ENCODE data around the gene EPAS1. TPM values are rescaled to one million over a fixed set of nuclear protein-coding genes. Genes with fewer than 3 reads are reported as not detected.

The EPAS1 gene
- total RNA-seq, 1 experiment from 2014 or later, result 106 TPM

DNA sequence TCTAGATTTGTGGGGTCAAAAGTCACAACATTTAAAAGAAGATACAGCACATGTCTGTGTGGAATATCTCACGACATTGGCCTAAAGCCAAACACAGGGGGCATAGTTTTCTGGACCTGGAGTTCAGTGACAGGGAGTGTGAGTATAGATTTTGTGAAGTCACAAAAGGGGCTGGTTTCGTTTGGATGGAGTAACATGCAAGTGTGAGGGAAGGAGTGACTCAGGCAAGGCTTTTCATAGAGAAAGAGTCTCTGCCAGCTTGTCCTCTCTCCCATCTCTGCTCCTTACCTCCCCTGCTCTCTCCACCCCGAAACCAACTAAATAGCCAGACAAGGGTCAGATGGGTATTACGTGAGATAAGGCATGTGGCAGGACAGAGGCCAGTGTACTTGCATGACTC, 3.7 kb upstream of the EPAS1 start:
- Histone ChIP-seq H3K27ac (ENCODE audit: low read length) (no peak overlapping the region), H3K4me1 (ENCODE audit: control insufficient read depth, insufficient read depth, low read length) (no peaks in the 10 kb centered on the region), H3K27me3 (ENCODE audit: control insufficient read depth, insufficient read depth, low read length) (no peaks in the 10 kb centered on the region), H3K9me3 (ENCODE audit: control insufficient read depth, insufficient read depth, low read depth, low read length) (no peaks in the 10 kb centered on the region), H3K36me3 (ENCODE audit: control insufficient read depth, insufficient read depth, low read length) (no peaks in the 10 kb centered on the region), H3K4me3 (ENCODE audit: low read depth in 2 of 2, low read length in 2 of 2) (no peak overlapping the region)
- ChIA-PET POLR2A (no interaction called here), CTCF (interaction anchor here (1.4 kb wide), 1 partner anchor 231 kb away, joined by 7 read pairs; no protein-coding TSS in a partner anchor)
- intact Hi-C loops (cut with micrococcal nuclease; ENCODE audit: unreplicated experiment) (no loop called here), in situ Hi-C loops (cut with HindIII; ENCODE audit: low pct_unique_long_range_greater_than_20kb, low sequenced_read_pairs) (no loop called here)
- BruUV-seq (replicated peaks), result no TSS peak
- ATAC-seq, result no peak
- TF ChIP-seq, protein P1, sequence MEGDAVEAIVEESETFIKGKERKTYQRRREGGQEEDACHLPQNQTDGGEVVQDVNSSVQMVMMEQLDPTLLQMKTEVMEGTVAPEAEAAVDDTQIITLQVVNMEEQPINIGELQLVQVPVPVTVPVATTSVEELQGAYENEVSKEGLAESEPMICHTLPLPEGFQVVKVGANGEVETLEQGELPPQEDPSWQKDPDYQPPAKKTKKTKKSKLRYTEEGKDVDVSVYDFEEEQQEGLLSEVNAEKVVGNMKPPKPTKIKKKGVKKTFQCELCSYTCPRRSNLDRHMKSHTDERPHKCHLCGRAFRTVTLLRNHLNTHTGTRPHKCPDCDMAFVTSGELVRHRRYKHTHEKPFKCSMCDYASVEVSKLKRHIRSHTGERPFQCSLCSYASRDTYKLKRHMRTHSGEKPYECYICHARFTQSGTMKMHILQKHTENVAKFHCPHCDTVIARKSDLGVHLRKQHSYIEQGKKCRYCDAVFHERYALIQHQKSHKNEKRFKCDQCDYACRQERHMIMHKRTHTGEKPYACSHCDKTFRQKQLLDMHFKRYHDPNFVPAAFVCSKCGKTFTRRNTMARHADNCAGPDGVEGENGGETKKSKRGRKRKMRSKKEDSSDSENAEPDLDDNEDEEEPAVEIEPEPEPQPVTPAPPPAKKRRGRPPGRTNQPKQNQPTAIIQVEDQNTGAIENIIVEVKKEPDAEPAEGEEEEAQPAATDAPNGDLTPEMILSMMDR (IDR thresholded peaks at IDR 0.05), result no peak
- TF ChIP-seq, protein P2, sequence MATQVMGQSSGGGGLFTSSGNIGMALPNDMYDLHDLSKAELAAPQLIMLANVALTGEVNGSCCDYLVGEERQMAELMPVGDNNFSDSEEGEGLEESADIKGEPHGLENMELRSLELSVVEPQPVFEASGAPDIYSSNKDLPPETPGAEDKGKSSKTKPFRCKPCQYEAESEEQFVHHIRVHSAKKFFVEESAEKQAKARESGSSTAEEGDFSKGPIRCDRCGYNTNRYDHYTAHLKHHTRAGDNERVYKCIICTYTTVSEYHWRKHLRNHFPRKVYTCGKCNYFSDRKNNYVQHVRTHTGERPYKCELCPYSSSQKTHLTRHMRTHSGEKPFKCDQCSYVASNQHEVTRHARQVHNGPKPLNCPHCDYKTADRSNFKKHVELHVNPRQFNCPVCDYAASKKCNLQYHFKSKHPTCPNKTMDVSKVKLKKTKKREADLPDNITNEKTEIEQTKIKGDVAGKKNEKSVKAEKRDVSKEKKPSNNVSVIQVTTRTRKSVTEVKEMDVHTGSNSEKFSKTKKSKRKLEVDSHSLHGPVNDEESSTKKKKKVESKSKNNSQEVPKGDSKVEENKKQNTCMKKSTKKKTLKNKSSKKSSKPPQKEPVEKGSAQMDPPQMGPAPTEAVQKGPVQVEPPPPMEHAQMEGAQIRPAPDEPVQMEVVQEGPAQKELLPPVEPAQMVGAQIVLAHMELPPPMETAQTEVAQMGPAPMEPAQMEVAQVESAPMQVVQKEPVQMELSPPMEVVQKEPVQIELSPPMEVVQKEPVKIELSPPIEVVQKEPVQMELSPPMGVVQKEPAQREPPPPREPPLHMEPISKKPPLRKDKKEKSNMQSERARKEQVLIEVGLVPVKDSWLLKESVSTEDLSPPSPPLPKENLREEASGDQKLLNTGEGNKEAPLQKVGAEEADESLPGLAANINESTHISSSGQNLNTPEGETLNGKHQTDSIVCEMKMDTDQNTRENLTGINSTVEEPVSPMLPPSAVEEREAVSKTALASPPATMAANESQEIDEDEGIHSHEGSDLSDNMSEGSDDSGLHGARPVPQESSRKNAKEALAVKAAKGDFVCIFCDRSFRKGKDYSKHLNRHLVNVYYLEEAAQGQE (IDR thresholded peaks at IDR 0.05; ENCODE audit: insufficient read depth in 1 of 2, low read depth in 2 of 2, low read length in 1 of 2), result no peak
- TF ChIP-seq SIN3A (IDR thresholded peaks at IDR 0.05; ENCODE audit: borderline replicate concordance, insufficient read depth, low read depth, low read length) (no peak), TCF7L2 (IDR thresholded peaks at IDR 0.05; ENCODE audit: low read depth, low read length) (no peak), POLR2AphosphoS5 (IDR thresholded peaks at IDR 0.05; ENCODE audit: low read depth, low read length) (no peak)
- no peak for DNase-seq (ENCODE audit: low read depth, low spot score)

DNA sequence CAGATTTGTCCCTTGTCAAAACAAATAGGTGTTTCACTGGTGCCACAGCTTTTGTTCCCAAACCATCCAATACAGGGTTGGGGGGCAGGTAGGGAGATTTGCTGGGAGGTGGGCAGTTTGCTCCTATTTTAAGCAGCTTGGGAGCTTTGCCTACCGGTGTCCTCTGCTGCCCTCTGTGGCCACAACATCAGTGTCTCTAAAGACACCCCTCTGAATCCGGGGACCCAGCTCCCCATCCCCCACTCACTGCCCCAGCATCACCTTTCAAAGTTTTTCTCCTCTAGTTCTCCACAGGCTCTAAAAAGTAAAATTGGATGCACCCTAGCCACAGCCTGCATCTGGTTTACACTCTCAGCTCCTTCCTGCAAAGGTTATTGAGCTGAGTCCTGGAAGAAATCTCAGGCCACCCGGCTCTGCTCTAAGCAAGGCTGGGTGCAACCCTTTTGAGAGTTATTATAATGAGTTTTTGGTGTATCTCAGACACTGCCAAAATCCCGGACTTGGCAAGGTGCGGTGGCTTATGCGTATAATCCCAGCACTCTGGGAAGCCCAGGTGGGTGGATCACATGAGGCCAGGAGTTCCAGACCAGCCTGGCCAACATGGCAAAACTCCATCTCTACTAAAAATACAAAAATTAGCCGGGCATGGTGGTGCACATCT, 2.9 kb upstream of the EPAS1 start:
- POLR2A ChIA-PET, result no interaction called here
- ATAC-seq, result no peak
- DNase-seq (ENCODE audit: low read depth, low spot score), result no peak
- H3K9me3 ChIP-seq (ENCODE audit: control insufficient read depth, insufficient read depth, low read depth, low read length), result no peaks in the 10 kb centered on the region
- no peak overlapping the region for H3K4me3 ChIP-seq (ENCODE audit: low read depth in 2 of 2, low read length in 2 of 2)
- no peaks in the 10 kb centered on the region for H3K27me3 ChIP-seq (ENCODE audit: control insufficient read depth, insufficient read depth, low read length)
- TF ChIP-seq TCF7L2 (IDR thresholded peaks at IDR 0.05; ENCODE audit: low read depth, low read length), result no peak
- TF ChIP-seq, protein P1 (IDR thresholded peaks at IDR 0.05), result peak; percentile 74
- H3K36me3 ChIP-seq (ENCODE audit: control insufficient read depth, insufficient read depth, low read length), result no peaks in the 10 kb centered on the region
- intact Hi-C loops (cut with micrococcal nuclease; ENCODE audit: unreplicated experiment) (no loop called here), in situ Hi-C loops (cut with HindIII; ENCODE audit: low pct_unique_long_range_greater_than_20kb, low sequenced_read_pairs) (no loop called here)
- BruUV-seq (replicated peaks), result no TSS peak
- H3K4me1 ChIP-seq (ENCODE audit: control insufficient read depth, insufficient read depth, low read length), result no peaks in the 10 kb centered on the region
- CTCF ChIA-PET, result interaction anchor here (0.7 to 1.4 kb wide), 2 partner anchors 165 to 231 kb away, joined by 3 to 7 read pairs; no protein-coding TSS in a partner anchor
- H3K27ac ChIP-seq (ENCODE audit: low read length), result no peak overlapping the region

Data from Panc1 (cell line).